ENCODE measurements around the gene SDHAF4.
"Not testable (repeated sequence)": the region's sequence is repeated elsewhere in the genome, so short reads cannot be mapped to it uniquely, and the experiment has no call there.

Gene SDHAF4

GRCh38 chr6:70593118-70593486 lies 26.4 kb downstream of the SDHAF4 start:
- no peak for DNase-seq

GRCh38 chr6:70599187-70599586 lies 32.5 kb downstream of the SDHAF4 start:
- no peak for DNase-seq

- DNase-seq, result no peak
These were observed 34.3 kb downstream of the SDHAF4 start for GRCh38 chr6:70601014-70601413.

- DNase-seq, result no peak
These were observed 37.5 kb downstream of the SDHAF4 start for GRCh38 chr6:70604254-70604653.

- not testable (repeated sequence) for DNase-seq
These were observed 40.6 kb downstream of the SDHAF4 start for GRCh38 chr6:70607371-70607770.

- DNase-seq, result not testable (repeated sequence)
These were observed 42.5 kb downstream of the SDHAF4 start for GRCh38 chr6:70609181-70609580.

GRCh38 chr6:70616728-70617260 lies 50.1 kb downstream of the SDHAF4 start:
- no peak for DNase-seq

- DNase-seq, result no peak
These were observed 54.0 kb downstream of the SDHAF4 start for GRCh38 chr6:70620746-70621145.

GRCh38 chr6:70622461-70622860 lies 55.7 kb downstream of the SDHAF4 start:
- DNase-seq, result no peak

- no peak for DNase-seq
These were observed 58.7 kb downstream of the SDHAF4 start for GRCh38 chr6:70625436-70625835.

- DNase-seq, result no peak
These were observed 60.9 kb downstream of the SDHAF4 start for GRCh38 chr6:70627500-70628254.

GRCh38 chr6:70629929-70630328 lies 63.2 kb downstream of the SDHAF4 start:
- DNase-seq, result no peak

GRCh38 chr6:70633870-70634269 lies 67.1 kb downstream of the SDHAF4 start:
- no peak for DNase-seq

GRCh38 chr6:70636596-70636995 lies 69.9 kb downstream of the SDHAF4 start:
- DNase-seq, result no peak

GRCh38 chr6:70638468-70638867 lies 71.7 kb downstream of the SDHAF4 start:
- DNase-seq, result no peak

Data from DMS79 (cell line).